Measurements from ENCODE around the gene SLC25A44. TPM values are rescaled to one million over a fixed set of nuclear protein-coding genes. Genes with fewer than 3 reads are reported as not detected.
A peak's percentile ranks its signal among the peaks of the same experiment; 100 is the strongest.

SLC25A44 gene
- total and polyA plus RNA-seq, 9 donors, result 6.8 to 21.0 (median 16.8) TPM

DNA sequence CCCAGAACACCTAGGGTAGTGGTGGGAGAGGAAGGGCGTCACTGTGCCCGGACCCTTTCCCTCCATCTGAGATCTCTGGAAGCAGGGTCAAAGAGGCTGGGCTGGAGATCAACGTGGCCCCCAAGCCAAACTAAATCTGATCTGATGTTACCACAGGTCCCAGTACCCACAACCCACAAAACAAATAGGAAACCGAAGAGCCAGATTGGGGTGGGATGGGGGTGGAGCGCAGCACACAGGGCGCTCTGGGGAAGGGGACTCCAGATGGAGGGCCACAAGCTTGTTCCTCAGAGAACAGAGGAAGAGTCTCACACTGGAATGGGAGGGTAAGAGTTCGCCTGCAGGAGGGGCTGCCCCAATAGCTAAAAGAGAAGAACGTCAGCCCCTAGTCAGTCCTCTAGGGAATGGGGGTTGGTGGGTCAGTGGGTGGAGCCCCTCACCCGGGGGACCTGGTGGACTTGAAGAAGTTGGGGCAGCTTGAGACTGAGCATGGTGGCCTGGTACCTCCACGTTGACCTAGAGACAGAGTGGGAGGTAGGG lies 52.4 kb downstream of the SLC25A44 start:
- Histone ChIP-seq H3K9me3 (no peaks in the 10 kb centered on the region), H3K36me3 (no peaks in the 10 kb centered on the region), H3K4me3 (no peak overlapping the region), H3K27me3 (no peaks in the 10 kb centered on the region), H3K4me1 (ENCODE audit: insufficient read depth) (peaks cover 4% of the 10 kb centered on the region), H3K27ac (no peak overlapping the region)
- WGBS, 3 donors, result 40 to 48% (median 44%) methylated on average over 10 of the region's 10 CpGs
- no peak for DNase-seq
- intact Hi-C loops (cut with DNase I), result loop anchor here in 1 of 4 donors (5.0 kb wide), 1 partner anchor 286 kb away; no protein-coding TSS in a partner anchor
- TF ChIP-seq POLR2A (IDR thresholded peaks at IDR 0.05) (no peak), EP300 (IDR thresholded peaks at IDR 0.05) (no peak), CTCF (IDR thresholded peaks at IDR 0.05) (no peak)

- no peaks in the 10 kb centered on the region for H3K36me3 ChIP-seq
- TF ChIP-seq EP300 (IDR thresholded peaks at IDR 0.05), result no peak
- TF ChIP-seq CTCF (IDR thresholded peaks at IDR 0.05), result no peak
- TF ChIP-seq POLR2A (IDR thresholded peaks at IDR 0.05), result no peak
- H3K9me3 ChIP-seq, result no peaks in the 10 kb centered on the region
- H3K27me3 ChIP-seq, result no peaks in the 10 kb centered on the region
- WGBS, 3 donors, result 27 to 34% (median 33%) methylated on average over 16 of the region's 16 CpGs
- intact Hi-C loops (cut with DNase I), result loop anchor here in 1 of 4 donors (5.0 kb wide), 1 partner anchor 285 kb away; no protein-coding TSS in a partner anchor
- no peak overlapping the region for H3K27ac ChIP-seq
- DNase-seq, result peak in 1 of 5 donors; percentile 39
- H3K4me1 ChIP-seq (ENCODE audit: insufficient read depth), result peaks cover 4% of the 10 kb centered on the region
- H3K4me3 ChIP-seq, result no peak overlapping the region
Measured at GRCh38 chr1:156246781-156247459, 53.0 kb downstream of the SLC25A44 start.

- intact Hi-C loops (cut with DNase I), result loop anchor here in 1 of 4 donors (5.0 kb wide), 1 partner anchor 285 kb away; no protein-coding TSS in a partner anchor
- no peak within 1 kb of the TSS for H3K4me3 ChIP-seq
- TF ChIP-seq CTCF (IDR thresholded peaks at IDR 0.05), result no peak
- TF ChIP-seq EP300 (IDR thresholded peaks at IDR 0.05), result no peak
- no peak for TF ChIP-seq POLR2A (IDR thresholded peaks at IDR 0.05)
- no peaks in the 10 kb centered on the region for H3K27me3 ChIP-seq
- WGBS, 3 donors, result 36 to 48% (median 39%) methylated on average over 15 to 16 of the region's 16 CpGs
- H3K36me3 ChIP-seq, result no peaks in the 10 kb centered on the region
- H3K27ac ChIP-seq, result no peak within 1 kb of the TSS
- peaks cover 4% of the 10 kb centered on the region for H3K4me1 ChIP-seq (ENCODE audit: insufficient read depth)
- no peaks in the 10 kb centered on the region for H3K9me3 ChIP-seq
- DNase-seq, result peak in 1 of 5 donors; percentile 40
Measured at GRCh38 chr1:156247460-156248322, 53.8 kb downstream of the SLC25A44 start, which contains the start of gene PAQR6. Gene PAQR6 (minus strand): TSS chr1:156248056. CDS start chr1:156246731, 1,325 bp downstream.

- H3K4me3 ChIP-seq, result no peak overlapping the region
- intact Hi-C loops (cut with DNase I), result loop anchor here in 1 of 4 donors (5.0 kb wide), 1 partner anchor 284 kb away; no protein-coding TSS in a partner anchor
- H3K36me3 ChIP-seq, result no peaks in the 10 kb centered on the region
- H3K9me3 ChIP-seq, result no peaks in the 10 kb centered on the region
- TF ChIP-seq CTCF (IDR thresholded peaks at IDR 0.05) (no peak), EP300 (IDR thresholded peaks at IDR 0.05) (no peak), POLR2A (IDR thresholded peaks at IDR 0.05) (no peak)
- H3K27me3 ChIP-seq, result no peaks in the 10 kb centered on the region
- H3K4me1 ChIP-seq (ENCODE audit: insufficient read depth), result peaks cover 4% of the 10 kb centered on the region
- no peak for DNase-seq
- H3K27ac ChIP-seq, result no peak overlapping the region
- 70 to 76% (median 72%) methylated on average over 4 of the region's 4 CpGs for WGBS, 3 donors
Measured at GRCh38 chr1:156248323-156248683, 54.4 kb downstream of the SLC25A44 start.
